K562 (cell line): ENCODE data around the gene MAGEA4. TPM values are rescaled to one million over a fixed set of nuclear protein-coding genes. Genes with fewer than 3 reads are reported as not detected.

ENCODE experiments used
- ATAC-seq: fragments of 200-7000 bp; cut with Tn5 transposase; 3 replicates; pipeline ENCODE4 v1.9.1; 2020; ENCODE audit warnings: moderate library complexity
- BruUV-seq: library from RNA; stranded (reverse); fragments of 400-500 nt; replicated peaks from 2 replicates; lab custom pipeline; 2021; lab: Mats Ljungman, UMichigan
- CTCF ChIA-PET: fragments of 300-600 bp; formaldehyde crosslinking; extraction: SDS; loops from one replicate; lab custom pipeline; 2021; ENCODE audit warnings: low intra/inter-chr PET ratio; lab: Yijun Ruan, JAX
- POLR2A ChIA-PET: fragments of 300-600, 350-650 bp; sonication (Branson Sonifier 250); formaldehyde crosslinking; extraction: SDS; loops from one replicate; lab custom pipeline; 2021; ENCODE audit warnings: antibody characterized with exemption, inconsistent platforms; lab: Yijun Ruan, JAX
- DNase-seq, 4 experiments: peaks; one replicate each; pipeline versions ENCODE4 v3.0.0 to v3.0.0-alpha.2; 2011 to 2018; ENCODE audit warnings: low spot score in 3 of 4, mixed read lengths in 3 of 4; ENCODE audit errors: extremely low read depth in 1 of 4
- FAIRE-seq: peaks from 2 replicates; lab custom pipeline; 2011; peaks lifted over from hg19 to GRCh38; lab: Jason Lieb, UNC
- H2AFZ ChIP-seq: 2 replicates; pipeline ENCODE4 v1.6.0; 2011; ENCODE audit warnings: low read depth, low read length, control low read depth, inconsistent platforms
- H3K27ac ChIP-seq: fragments of 200-600 bp; 3 replicates; pipeline ENCODE4 v1.8.0; 2011; ENCODE audit warnings: low read depth, mild to moderate bottlenecking, control low read depth, inconsistent platforms, low read length, moderate library complexity, mixed read lengths; ENCODE audit errors: extremely low read depth
- H3K27me3 ChIP-seq, 2 experiments: fragments of 300-600 bp in 1 of 2; 2 replicates in 1 of 2; 3 replicates in 1 of 2; pipeline versions ENCODE4 v1.6.0 to v1.8.0; 2011; ENCODE audit warnings: inconsistent platforms in 2 of 2, low read length in 2 of 2, mild to moderate bottlenecking in 1 of 2, mixed read lengths in 1 of 2, moderate library complexity in 1 of 2; ENCODE audit not compliant: control insufficient read depth in 2 of 2, insufficient read depth in 2 of 2
- H3K36me3 ChIP-seq: fragments of 300-600 bp; 3 replicates; pipeline ENCODE4 v1.8.0; 2011; ENCODE audit warnings: mild to moderate bottlenecking, low read length, inconsistent platforms; ENCODE audit not compliant: control insufficient read depth, insufficient read depth
- H3K4me1 ChIP-seq, 2 experiments: fragments of 200-600 bp in 1 of 2; replicated peaks in 1 of 2; 2 replicates in 1 of 2; 3 replicates in 1 of 2; pipeline versions ENCODE4 v1.5.1 to v1.8.0; 2011; ENCODE audit warnings: inconsistent platforms in 2 of 2, low read length in 2 of 2, mild to moderate bottlenecking in 1 of 2, mixed read lengths in 1 of 2, moderate library complexity in 1 of 2; ENCODE audit not compliant: control insufficient read depth in 2 of 2, insufficient read depth in 2 of 2
- H3K4me2 ChIP-seq: 2 replicates; pipeline ENCODE4 v1.6.1; 2011; ENCODE audit warnings: low read length, control low read depth, inconsistent platforms, mixed read lengths; ENCODE audit not compliant: insufficient read depth
- H3K4me3 ChIP-seq: fragments of 200-600 bp; sonication (generic), shearing (Covaris generic); 2 replicates; pipeline ENCODE4 v1.5.1; 2016; ENCODE audit warnings: control low read depth, inconsistent platforms
- H3K79me2 ChIP-seq: fragments of 200-600 bp; 3 replicates; pipeline ENCODE4 v1.8.0; 2011; ENCODE audit warnings: low read length, inconsistent platforms; ENCODE audit not compliant: control insufficient read depth, insufficient read depth
- H3K9ac ChIP-seq, 2 experiments: 2 replicates each; pipeline versions ENCODE4 v1.6.0 to v1.6.1; 2011; ENCODE audit warnings: low read depth in 2 of 2, low read length in 2 of 2, control low read depth in 1 of 2, inconsistent platforms in 1 of 2, mild to moderate bottlenecking in 1 of 2, mixed read lengths in 1 of 2; ENCODE audit not compliant: insufficient read depth in 1 of 2
- H3K9me1 ChIP-seq: one replicate; pipeline ENCODE4 v1.6.0; 2011; ENCODE audit warnings: inconsistent platforms, mild to moderate bottlenecking, low read length, moderate library complexity; ENCODE audit not compliant: control insufficient read depth, insufficient read depth
- H3K9me3 ChIP-seq: replicated peaks from 2 replicates; pipeline ENCODE4 v1.5.1; 2011; ENCODE audit warnings: low read depth, low read length, inconsistent platforms; ENCODE audit not compliant: control insufficient read depth, insufficient read depth
- H4K20me1 ChIP-seq: replicated peaks from 2 replicates; pipeline ENCODE4 v1.6.1; 2011; ENCODE audit warnings: low read length, inconsistent platforms, mixed read lengths; ENCODE audit not compliant: control insufficient read depth, insufficient read depth
- CTCFL ChIP-seq: IDR thresholded peaks from 2 replicates; pipeline ENCODE4 v1.6.1; 2011; ENCODE audit warnings: borderline replicate concordance, low read depth, mild to moderate bottlenecking, moderate library complexity, low read length; ENCODE audit not compliant: insufficient read depth, poor library complexity, severe bottlenecking
- FOXJ2 ChIP-seq: fragments of 200-800 bp; sonication (Bioruptor generic); IDR thresholded peaks from 2 replicates; pipeline ENCODE4 v1.6.1; 2016; ENCODE audit warnings: missing genetic modification characterization, missing compliant biosample characterization
- GTF2B ChIP-seq: IDR thresholded peaks from 2 replicates; pipeline ENCODE4 v1.6.1; 2011; ENCODE audit not compliant: insufficient read length; ENCODE audit errors: extremely low read depth
- HNRNPLL ChIP-seq: fragments of 200-400 bp; formaldehyde crosslinking; IDR thresholded peaks from 2 replicates; pipeline ENCODE4 v1.6.1; 2017; ENCODE audit warnings: low read length, low read depth, mild to moderate bottlenecking; ENCODE audit not compliant: poor library complexity, severe bottlenecking
- HOXB6 ChIP-seq: fragments of 250-450 bp; sonication (Bioruptor Pico); IDR thresholded peaks from 2 replicates; pipeline ENCODE4 v1.5.1; 2022; ENCODE audit warnings: mild to moderate bottlenecking, borderline replicate concordance
- ILF3 ChIP-seq: fragments of 450-650 bp; IDR thresholded peaks from 2 replicates; pipeline ENCODE4 v1.6.1; 2018; ENCODE audit warnings: antibody characterized with exemption, mild to moderate bottlenecking, moderate library complexity, borderline replicate concordance
- MYC ChIP-seq, 2 experiments: fragments of 250-450 bp in 1 of 2; sonication (Bioruptor Pico) in 1 of 2; IDR thresholded peaks; 2 replicates each; pipeline versions ENCODE4 v1.5.1 to v1.6.1; 2012 to 2021; ENCODE audit warnings: low read depth in 2 of 2, borderline replicate concordance in 1 of 2, improper control_type of control experiment in 1 of 2, low read length in 1 of 2, mild to moderate bottlenecking in 1 of 2, moderate library complexity in 1 of 2
- NUFIP1 ChIP-seq: fragments of 450-650 bp; IDR thresholded peaks from 2 replicates; pipeline ENCODE4 v1.6.1; 2018; ENCODE audit not compliant: partially characterized antibody
- SNIP1 ChIP-seq: fragments of 450-650 bp; IDR thresholded peaks from 2 replicates; pipeline ENCODE4 v1.7.1; 2017; ENCODE audit warnings: low read depth, mild to moderate bottlenecking
- SRSF9 ChIP-seq: fragments of 200-400 bp; formaldehyde crosslinking; IDR thresholded peaks from 2 replicates; pipeline ENCODE4 v1.6.1; 2017; ENCODE audit warnings: low read depth, low read length, borderline replicate concordance
- ZFP36 ChIP-seq: fragments of 150-350 bp; IDR thresholded peaks from 2 replicates; pipeline ENCODE4 v1.6.1; 2018; ENCODE audit warnings: low read length, low read depth; ENCODE audit not compliant: partially characterized antibody
- ZNF778 ChIP-seq: fragments of 450-650 bp; formaldehyde crosslinking; IDR thresholded peaks from 2 replicates; pipeline ENCODE4 v1.4.0; 2020; ENCODE audit warnings: mild to moderate bottlenecking, moderate library complexity
- WGBS: fragments of 100-300 bp; shearing (Covaris generic); methylation state at CpG from one replicate; pipeline ENCODE4 v1.1.6; 2016; ENCODE audit warnings: low coverage, mixed read lengths; ENCODE audit not compliant: insufficient coverage; ENCODE audit errors: missing lambda C conversion rate; 5-methylcytosine and 5-hydroxymethylcytosine counted together
- in situ Hi-C: fragments of 300-500 bp; cut with MboI; formaldehyde crosslinking; loops from 4 replicates; pipeline ENCODE4 v1.15.0; 2018; ENCODE audit warnings: inconsistent platforms, mixed read lengths
- intact Hi-C: fragments of 100-400 bp; cut with micrococcal nuclease; formaldehyde crosslinking; loops from 2 replicates; pipeline ENCODE4 v1.14.2; 2022
- polyA plus RNA-seq, 8 experiments: library from polyadenylated mRNA; depleted of rRNA in 4 of 8; stranded (reverse) in 5 of 8; unstranded in 3 of 8; fragments of >200 nt; fragmentation: Nextera tagmentation in 2 of 8; fragmentation: Illumina TruSeq in 1 of 8; extraction: Ambion mirVana in 2 of 8; extraction: Trizol in 1 of 8; gene quantifications; 2 replicates each; pipeline versions ENCODE4 v1.2.1 to v1.2.3, GENCODE V29; 2011 to 2014; ENCODE audit warnings: inconsistent platforms in 1 of 8, missing spikeins in 1 of 8
- total RNA-seq, 7 experiments: library from RNA; depleted of rRNA in 6 of 7; stranded (reverse); fragments of >200 nt in 6 of 7; fragmentation: Illumina TruSeq in 2 of 7; extraction: Trizol in 2 of 7; gene quantifications; 2 replicates each; pipeline versions ENCODE4 v1.2.1 to v1.2.3, GENCODE V29; 2011 to 2021; ENCODE audit warnings: low replicate concordance in 1 of 7

The MAGEA4 gene
- total and polyA plus RNA-seq, 9 of the 15 experiments (the other 6 are each of a cell fraction or from before 2014, with no cell fraction given): 0.42 to 1.9 (median 0.69) TPM

- Histone ChIP-seq H3K27ac (no peak overlapping the region), H3K36me3 (no peaks in the 10 kb centered on the region), H3K9me1 (no peaks in the 10 kb centered on the region), H2AFZ (no peak overlapping the region), H3K79me2 (no peaks in the 10 kb centered on the region), H3K4me3 (no peak overlapping the region), H3K27me3 (no peaks in the 10 kb centered on the region), H3K4me2 (no peak overlapping the region), H4K20me1 (no peaks in the 10 kb centered on the region), H3K4me1 (peaks cover 0 to 11% of the 10 kb centered on the region in 2 experiments; a peak in 2 of 5 replicates), H3K9me3 (no peaks in the 10 kb centered on the region), H3K9ac (no peak overlapping the region)
- in situ Hi-C loops: no loop called here
- ChIA-PET POLR2A (interaction anchor here (1.5 kb wide), 1 partner anchor 11 kb away, joined by 3 read pairs; no protein-coding TSS in a partner anchor), CTCF (no interaction called here)
- TF ChIP-seq HNRNPLL (no peak), SRSF9 (no peak), GTF2B (no peak), SNIP1 (no peak), ZNF778 (CRISPR knock-in tag) (no peak), CTCFL (no peak), ZFP36 (no peak), ILF3 (no peak), MYC (IDR thresholded peaks at IDR 0.05; ENCODE audit: low read depth, low read length) (no peak), MYC (CRISPR knock-in tag; IDR thresholded peaks at IDR 0.05; ENCODE audit: borderline replicate concordance, low read depth) (no peak), HOXB6 (CRISPR knock-in tag) (no peak), FOXJ2 (tag) (no peak), NUFIP1 (no peak)
- no peak for ATAC-seq
- intact Hi-C loops: no loop called here
- no peak for FAIRE-seq
- 12% methylated on average over 3 of the region's 3 CpGs for WGBS
- no peak for DNase-seq
- BruUV-seq: no TSS peak
Observed at GRCh38 chrX:151871244-151871643, 41.4 kb upstream of the MAGEA4 start.
